ENCODE results near the gene MERTK.

DNA sequence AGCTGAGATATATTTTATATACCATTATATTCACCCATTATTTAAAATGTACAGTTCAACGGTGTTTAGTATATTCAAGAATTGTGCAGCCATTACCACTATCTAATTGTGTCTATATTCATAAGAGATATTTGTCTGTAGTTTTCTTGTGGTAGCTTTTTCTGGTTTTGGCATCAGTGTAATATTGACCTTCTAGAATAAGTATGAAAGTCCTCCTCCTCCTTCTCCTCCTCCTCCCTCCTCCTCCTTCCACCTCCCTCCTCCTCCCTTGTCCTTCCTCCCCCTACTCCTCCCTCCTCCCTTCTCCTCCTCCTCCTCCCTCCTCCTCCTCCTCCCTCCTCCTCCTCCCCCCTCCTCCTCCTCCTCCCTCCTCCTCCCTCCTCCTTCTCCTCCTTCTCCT, 72.0 kb downstream of the MERTK start:
- TF ChIP-seq POLR2A (IDR thresholded peaks at IDR 0.05) (no peak), CTCF (IDR thresholded peaks at IDR 0.05) (no peak)
